Gastroesophageal sphincter (tissue), 3 donors: ENCODE data around the gene SPART.

Experiments used
- EP300 ChIP-seq: sonication (generic); formaldehyde crosslinking; IDR thresholded peaks from one replicate; pipeline ENCODE4 v1.6.1; 2017; ENCODE audit warnings: antibody characterized with exemption, mild to moderate bottlenecking
- POLR2A ChIP-seq, 2 donors: fragments of 450-650 bp; IDR thresholded peaks; one replicate each; pipeline ENCODE4 v1.6.1; 2017; ENCODE audit warnings: antibody characterized with exemption in 2 of 2, mild to moderate bottlenecking in 2 of 2, moderate library complexity in 1 of 2
- TF ChIP-seq, protein P1 (sequence below), 4 experiments: fragments of 200-600 bp in 2 of 4; fragments of 450-650 bp in 2 of 4; sonication (generic) in 1 of 4; IDR thresholded peaks; one replicate each; pipeline ENCODE4 v1.5.1; 2017 to 2019; ENCODE audit warnings: antibody characterized with exemption in 4 of 4, mild to moderate bottlenecking in 2 of 4, moderate library complexity in 2 of 4

DNA sequence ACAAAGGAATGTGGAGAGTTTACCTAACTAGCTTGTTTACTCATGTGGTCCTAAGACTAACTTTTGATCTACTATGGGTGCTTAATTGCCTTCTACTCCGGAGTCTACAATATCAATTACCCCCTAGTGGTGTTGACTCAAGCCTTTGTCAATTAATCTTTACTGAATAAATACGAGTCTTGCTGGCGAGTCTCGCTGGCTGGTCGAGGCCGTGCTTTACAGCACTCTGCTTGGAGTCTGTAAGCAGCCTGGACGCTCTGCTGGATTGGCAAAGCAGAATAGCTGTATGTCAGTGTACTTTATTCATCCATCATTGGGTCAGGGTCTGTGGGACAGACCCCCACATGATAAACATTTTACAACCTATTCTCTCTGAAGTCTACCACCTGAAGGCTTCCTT, 9.9 kb upstream of the SPART start:
- no peak for TF ChIP-seq POLR2A (IDR thresholded peaks at IDR 0.05)
- TF ChIP-seq, protein P1, sequence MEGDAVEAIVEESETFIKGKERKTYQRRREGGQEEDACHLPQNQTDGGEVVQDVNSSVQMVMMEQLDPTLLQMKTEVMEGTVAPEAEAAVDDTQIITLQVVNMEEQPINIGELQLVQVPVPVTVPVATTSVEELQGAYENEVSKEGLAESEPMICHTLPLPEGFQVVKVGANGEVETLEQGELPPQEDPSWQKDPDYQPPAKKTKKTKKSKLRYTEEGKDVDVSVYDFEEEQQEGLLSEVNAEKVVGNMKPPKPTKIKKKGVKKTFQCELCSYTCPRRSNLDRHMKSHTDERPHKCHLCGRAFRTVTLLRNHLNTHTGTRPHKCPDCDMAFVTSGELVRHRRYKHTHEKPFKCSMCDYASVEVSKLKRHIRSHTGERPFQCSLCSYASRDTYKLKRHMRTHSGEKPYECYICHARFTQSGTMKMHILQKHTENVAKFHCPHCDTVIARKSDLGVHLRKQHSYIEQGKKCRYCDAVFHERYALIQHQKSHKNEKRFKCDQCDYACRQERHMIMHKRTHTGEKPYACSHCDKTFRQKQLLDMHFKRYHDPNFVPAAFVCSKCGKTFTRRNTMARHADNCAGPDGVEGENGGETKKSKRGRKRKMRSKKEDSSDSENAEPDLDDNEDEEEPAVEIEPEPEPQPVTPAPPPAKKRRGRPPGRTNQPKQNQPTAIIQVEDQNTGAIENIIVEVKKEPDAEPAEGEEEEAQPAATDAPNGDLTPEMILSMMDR (IDR thresholded peaks at IDR 0.05), result no peak
- TF ChIP-seq EP300, result no peak
